Neural progenitor cell (in vitro differentiated cells): Measurements from ENCODE around the gene ADRA2B.

Source experiments
- CTCF ChIP-seq: fragments of 200-600 bp; sonication (generic); IDR thresholded peaks from 2 replicates; pipeline ENCODE4 v1.5.1; 2017; ENCODE audit warnings: antibody characterized with exemption, mild to moderate bottlenecking
- EZH2 ChIP-seq: fragments of 200-600 bp; sonication (generic); IDR thresholded peaks from 2 replicates; pipeline ENCODE4 v1.6.1; 2017; ENCODE audit warnings: antibody characterized with exemption, mild to moderate bottlenecking, moderate library complexity
- EZH2phosphoT487 ChIP-seq: fragments of 200-600 bp; sonication (generic); IDR thresholded peaks from 2 replicates; pipeline ENCODE4 v1.6.1; 2017; ENCODE audit warnings: antibody characterized with exemption

GRCh38 chr2:96099861-96100798, 16.2 kb downstream of the ADRA2B start:
- TF ChIP-seq CTCF (no peak), EZH2phosphoT487 (no peak), EZH2 (no peak)
